Immature natural killer cell (primary cell): ENCODE measurements around the gene LIAS. TPM values are rescaled to one million over a fixed set of nuclear protein-coding genes. Genes with fewer than 3 reads are reported as not detected.

Source experiments
- DNase-seq, 3 donors: peaks; one replicate each; pipeline ENCODE4 v3.0.0; 2022; ENCODE audit warnings: mixed read lengths in 1 of 3
- H3K27ac Mint-ChIP-seq, 6 donors: one replicate each; pipeline ENCODE4 v1.8.0; 2020; ENCODE audit warnings: mixed read lengths in 6 of 6, mild to moderate bottlenecking in 5 of 6, inconsistent platforms in 4 of 6, moderate library complexity in 3 of 6
- H3K27me3 Mint-ChIP-seq, 3 donors: one replicate each; pipeline ENCODE4 v1.8.0; 2020 to 2021; ENCODE audit warnings: low read depth in 3 of 3, mild to moderate bottlenecking in 3 of 3, mixed read lengths in 3 of 3, moderate library complexity in 3 of 3, inconsistent platforms in 1 of 3
- H3K36me3 Mint-ChIP-seq, 3 donors: one replicate each; pipeline ENCODE4 v1.8.0; 2020; ENCODE audit warnings: mixed read lengths in 3 of 3, inconsistent platforms in 2 of 3, mild to moderate bottlenecking in 2 of 3
- H3K4me1 Mint-ChIP-seq, 2 donors: one replicate each; pipeline ENCODE4 v1.8.0; 2020; ENCODE audit warnings: inconsistent platforms in 2 of 2, mild to moderate bottlenecking in 2 of 2, mixed read lengths in 2 of 2, moderate library complexity in 1 of 2
- H3K4me3 Mint-ChIP-seq, 5 donors: one replicate each; pipeline ENCODE4 v1.8.0; 2020; ENCODE audit warnings: mild to moderate bottlenecking in 5 of 5, mixed read lengths in 5 of 5, inconsistent platforms in 3 of 5, moderate library complexity in 3 of 5
- H3K9me3 Mint-ChIP-seq, 6 donors: one replicate each; pipeline ENCODE4 v1.8.0; 2020; ENCODE audit warnings: mild to moderate bottlenecking in 6 of 6, mixed read lengths in 6 of 6, inconsistent platforms in 4 of 6, moderate library complexity in 3 of 6
- polyA plus RNA-seq, 3 donors: library from polyadenylated mRNA; unstranded; fragments of 300-500 nt; fragmentation: Illumina TruSeq; gene quantifications; one replicate each; pipeline ENCODE4 v1.2.3, GENCODE V29; 2021

The LIAS gene
- polyA plus RNA-seq, 3 donors from 2014 or later, result 7.6 to 11.7 (median 7.8) TPM

- Mint-ChIP-seq H3K4me3 (no peak overlapping the region), H3K4me1 (peaks cover 7 to 8% of the 10 kb centered on the region in 2 donors), H3K36me3 (peaks cover 0 to 3% (median 3%) of the 10 kb centered on the region in 3 donors), H3K27ac (no peak overlapping the region), H3K9me3 (no peaks in the 10 kb centered on the region), H3K27me3 (no peaks in the 10 kb centered on the region)
- no peak for DNase-seq
Measured at GRCh38 chr4:39521253-39521919, 62.5 kb downstream of the LIAS start.

GRCh38 chr4:39522068-39522467, 63.2 kb downstream of the LIAS start:
- no peak overlapping the region for H3K27ac Mint-ChIP-seq
- H3K4me3 Mint-ChIP-seq, result no peak overlapping the region
- H3K27me3 Mint-ChIP-seq, result peaks cover 0 to 2% (median 0%) of the 10 kb centered on the region in 3 donors
- H3K4me1 Mint-ChIP-seq, result peaks cover 13 to 15% of the 10 kb centered on the region in 2 donors
- no peaks in the 10 kb centered on the region for H3K36me3 Mint-ChIP-seq
- H3K9me3 Mint-ChIP-seq, result no peaks in the 10 kb centered on the region
- DNase-seq, result no peak

GRCh38 chr4:39524161-39524957, 65.5 kb downstream of the LIAS start:
- Mint-ChIP-seq H3K27ac (no peak overlapping the region), H3K36me3 (no peaks in the 10 kb centered on the region), H3K9me3 (no peaks in the 10 kb centered on the region), H3K4me3 (no peak overlapping the region), H3K4me1 (peaks cover 23 to 24% of the 10 kb centered on the region in 2 donors), H3K27me3 (peaks cover 2 to 5% (median 2%) of the 10 kb centered on the region in 3 donors)
- no peak for DNase-seq

- Mint-ChIP-seq H3K27ac (peak overlapping the region; percentile 85 to 94 (median 91)), H3K9me3 (no peaks in the 10 kb centered on the region), H3K4me3 (peak overlapping the region; percentile 99 to 100 (median 99)), H3K36me3 (peaks cover 4 to 6% (median 6%) of the 10 kb centered on the region in 3 donors), H3K4me1 (peaks cover 23 to 24% of the 10 kb centered on the region in 2 donors), H3K27me3 (peaks cover 2 to 5% (median 2%) of the 10 kb centered on the region in 3 donors)
- DNase-seq, result no peak
Measured at GRCh38 chr4:39525822-39526690, 67.2 kb downstream of the LIAS start.

- peak in 2 of 3 donors; percentile 13 to 28 for DNase-seq
Measured at GRCh38 chr4:39526765-39527295, 68.0 kb downstream of the LIAS start.

GRCh38 chr4:39527296-39528060, 68.6 kb downstream of the LIAS start, which contains the start of gene UGDH:
UGDH (minus strand) TSS chr4:39527439; CDS start chr4:39521512, 5,927 bp downstream.
- no peaks in the 10 kb centered on the region for H3K9me3 Mint-ChIP-seq
- peak within 1 kb of the TSS; percentile 99 to 100 (median 99) for H3K4me3 Mint-ChIP-seq
- peak; percentile 89 to 91 (median 91) for DNase-seq
- peaks cover 17 to 20% (median 18%) of the 10 kb centered on the region in 3 donors for H3K36me3 Mint-ChIP-seq
- peak within 1 kb of the TSS; percentile 90 to 98 (median 96) for H3K27ac Mint-ChIP-seq
- peaks cover 2 to 5% (median 2%) of the 10 kb centered on the region in 3 donors for H3K27me3 Mint-ChIP-seq
- peaks cover 23 to 24% of the 10 kb centered on the region in 2 donors for H3K4me1 Mint-ChIP-seq

More at GRCh38 chr4:39526765-39527295, 68.0 kb downstream of the LIAS start:
- Mint-ChIP-seq H3K4me3 (peak overlapping the region; percentile 99 to 100 (median 99)), H3K27me3 (peaks cover 2 to 5% (median 2%) of the 10 kb centered on the region in 3 donors), H3K9me3 (no peaks in the 10 kb centered on the region), H3K36me3 (peaks cover 11 to 14% (median 12%) of the 10 kb centered on the region in 3 donors), H3K27ac (peak overlapping the region; percentile 85 to 96 (median 92)), H3K4me1 (peaks cover 23 to 24% of the 10 kb centered on the region in 2 donors)

- H3K27ac Mint-ChIP-seq, result peak overlapping the region; percentile 76 to 93 (median 86)
- H3K36me3 Mint-ChIP-seq, result peaks cover 21 to 26% (median 22%) of the 10 kb centered on the region in 3 donors
- no peak for DNase-seq
- peak overlapping the region; percentile 99 to 100 (median 99) for H3K4me3 Mint-ChIP-seq
- H3K27me3 Mint-ChIP-seq, result peaks cover 2 to 5% (median 2%) of the 10 kb centered on the region in 3 donors
- H3K4me1 Mint-ChIP-seq, result peaks cover 23 to 24% of the 10 kb centered on the region in 2 donors
- H3K9me3 Mint-ChIP-seq, result no peaks in the 10 kb centered on the region
Measured at GRCh38 chr4:39528061-39528465, 69.2 kb downstream of the LIAS start.

Other genes with a start within 250 kb of the LIAS start
- gene RFC1, start 92.7 kb upstream of the LIAS start, polyA plus RNA-seq, result 10 to 100 TPM; 13.6 to 55.3 (median 26.0) TPM
- gene KLB, start 52.1 kb upstream of the LIAS start, polyA plus RNA-seq, result under 1 TPM in 2 of 3 donors, not detected in 1; 0.07 to 0.11 TPM
- 1,000 to 10,000 TPM in 2 of 3 donors, 100 to 1,000 TPM in 1; 864 to 2,045 (median 1,318) TPM for gene RPL9, start 134 bp upstream of the LIAS start, polyA plus RNA-seq
- 10 to 100 TPM; 29.4 to 48.0 (median 40.0) TPM for gene UGDH, start 68.4 kb downstream of the LIAS start, polyA plus RNA-seq
- 100 to 1,000 TPM in 2 of 3 donors, 10 to 100 TPM in 1; 84.0 to 150 (median 111) TPM for gene SMIM14, start 179.8 kb downstream of the LIAS start, polyA plus RNA-seq
- gene UBE2K, start 239.1 kb downstream of the LIAS start, polyA plus RNA-seq, result 10 to 100 TPM; 47.9 to 82.4 (median 67.8) TPM